ENCODE results near the gene EDNRA.

Gene EDNRA

DNA sequence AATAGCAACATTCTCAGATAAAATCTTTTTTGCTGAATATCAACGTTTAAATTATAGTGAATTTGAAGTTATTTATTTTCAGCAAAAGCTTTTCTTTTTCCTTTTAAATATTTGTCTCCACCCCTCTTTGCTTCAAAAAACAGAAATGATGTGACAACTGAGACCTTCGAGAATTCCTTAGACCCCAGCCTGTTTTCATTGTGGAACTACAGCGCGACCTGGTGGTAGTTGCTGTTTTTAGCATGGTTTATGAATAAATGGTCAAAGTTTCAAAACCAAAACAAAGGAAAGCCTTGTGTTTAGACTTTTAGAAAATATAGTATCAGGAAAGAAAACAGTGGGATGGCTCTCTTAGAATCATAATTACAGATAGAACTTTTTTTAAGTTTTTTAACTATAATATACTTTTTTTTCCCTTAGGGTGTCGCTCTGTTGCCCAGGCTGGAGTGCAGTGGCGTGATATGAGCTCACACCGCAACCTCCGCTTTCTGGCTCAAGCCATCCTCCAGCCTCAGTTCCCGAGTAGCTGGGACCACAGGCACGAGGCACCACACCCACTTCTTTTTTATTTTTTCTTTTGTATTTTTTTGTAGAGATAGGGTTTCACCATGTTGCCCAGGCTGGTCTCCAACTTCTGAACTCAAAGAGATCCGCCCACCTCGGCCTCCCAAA lies 109.5 kb downstream of the EDNRA start:
- peak; percentile 56 for DNase-seq

DNA sequence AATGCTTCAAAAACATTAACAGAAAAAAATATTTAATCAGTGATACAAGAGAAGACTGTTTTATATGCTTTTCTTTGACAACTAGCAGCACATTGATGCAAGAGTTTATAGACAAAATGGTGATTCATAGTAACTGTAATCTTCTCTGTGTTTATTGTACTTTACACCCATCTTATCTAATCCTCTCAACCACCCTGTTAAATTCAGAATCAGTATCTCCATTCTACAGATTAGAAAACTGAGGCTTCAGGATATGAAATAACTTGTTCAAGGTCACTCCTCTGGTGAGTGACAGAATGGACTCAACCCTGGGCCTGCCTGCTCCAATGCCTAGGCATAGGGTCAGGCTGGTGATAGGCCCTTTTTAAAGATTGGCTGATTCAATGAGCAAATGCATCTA lies 110.2 kb downstream of the EDNRA start:
- DNase-seq, result no peak

GRCh38 chr4:147594107-147594506 lies 113.2 kb downstream of the EDNRA start:
- no peak for DNase-seq

All from stimulated activated CD4-positive, alpha-beta T cell treated with anti-CD3 and anti-CD28 coated beads, Interleukin-15, amount 100 ng/mL, for 24 hours (primary cell).